K562 (cell line): ENCODE results near the gene PAX5.

Source experiments
- BRD4 ChIP-seq: fragments of 200-600 bp; sonication (generic); IDR thresholded peaks from 2 replicates; pipeline ENCODE4 v1.6.1; 2017; ENCODE audit warnings: inconsistent platforms
- CBX2 ChIP-seq: fragments of 200-600 bp; sonication (generic); IDR thresholded peaks from one replicate; pipeline ENCODE4 v1.6.1; 2012; ENCODE audit warnings: mild to moderate bottlenecking, low read length, inconsistent platforms; ENCODE audit not compliant: insufficient read depth, poor library complexity, severe bottlenecking
- CTCF ChIP-seq, 3 experiments: IDR thresholded peaks in 2 of 3; conservative IDR thresholded peaks in 1 of 3; 2 replicates each; pipeline ENCODE4 v1.5.1; 2011 to 2012; ENCODE audit warnings: low read length in 3 of 3, mild to moderate bottlenecking in 3 of 3, control low read depth in 2 of 3, improper control_type of control experiment in 1 of 3, inconsistent platforms in 1 of 3, low read depth in 1 of 3, mixed read lengths in 1 of 3, moderate library complexity in 1 of 3; ENCODE audit not compliant: insufficient read depth in 2 of 3
- EP300 ChIP-seq: IDR thresholded peaks from 2 replicates; pipeline ENCODE4 v1.6.1; 2012; ENCODE audit warnings: low read length, improper control_type of control experiment
- TARDBP ChIP-seq: fragments of 450-650 bp; IDR thresholded peaks from 2 replicates; pipeline ENCODE4 v1.6.1; 2016
- ZNF318 ChIP-seq, 2 experiments: fragments of 450-650 bp; IDR thresholded peaks; 2 replicates each; pipeline ENCODE4 v1.6.1; 2016; ENCODE audit warnings: mild to moderate bottlenecking in 2 of 2, borderline replicate concordance in 1 of 2, low read depth in 1 of 2, moderate library complexity in 1 of 2
- TF ChIP-seq, protein P1 (sequence below): sonication (generic); formaldehyde crosslinking; IDR thresholded peaks from 2 replicates; pipeline ENCODE4 v1.8.1; 2023; ENCODE audit warnings: mild to moderate bottlenecking, missing genetic modification reagents, moderate library complexity
- TF ChIP-seq, protein P2 (sequence below): fragments of 250-450 bp; sonication (Bioruptor Pico); IDR thresholded peaks from 2 replicates; pipeline ENCODE4 v1.5.0; 2022; ENCODE audit warnings: mild to moderate bottlenecking
- TF ChIP-seq, protein P3 (sequence below): IDR thresholded peaks from 3 replicates; pipeline ENCODE4 v1.6.1; 2011; ENCODE audit warnings: borderline replicate concordance, mild to moderate bottlenecking; ENCODE audit not compliant: insufficient read length, insufficient read depth

GRCh38 chr9:36878986-36879982, 154.8 kb downstream of the PAX5 start:
- TF ChIP-seq CTCF (IDR thresholded peaks at IDR 0.05 in 2 of 3, conservative IDR thresholded peaks at IDR 0.05 in 1 of 3; ENCODE audit: insufficient read depth in 2 of 3, low read depth in 1 of 3, low read length in 3 of 3) (no peak), CBX2 (no peak), TARDBP (no peak), EP300 (no peak), BRD4 (no peak), ZNF318 (IDR thresholded peaks at IDR 0.05; ENCODE audit: borderline replicate concordance in 1 of 2, low read depth in 1 of 2) (no peak)
- TF ChIP-seq, protein P1, sequence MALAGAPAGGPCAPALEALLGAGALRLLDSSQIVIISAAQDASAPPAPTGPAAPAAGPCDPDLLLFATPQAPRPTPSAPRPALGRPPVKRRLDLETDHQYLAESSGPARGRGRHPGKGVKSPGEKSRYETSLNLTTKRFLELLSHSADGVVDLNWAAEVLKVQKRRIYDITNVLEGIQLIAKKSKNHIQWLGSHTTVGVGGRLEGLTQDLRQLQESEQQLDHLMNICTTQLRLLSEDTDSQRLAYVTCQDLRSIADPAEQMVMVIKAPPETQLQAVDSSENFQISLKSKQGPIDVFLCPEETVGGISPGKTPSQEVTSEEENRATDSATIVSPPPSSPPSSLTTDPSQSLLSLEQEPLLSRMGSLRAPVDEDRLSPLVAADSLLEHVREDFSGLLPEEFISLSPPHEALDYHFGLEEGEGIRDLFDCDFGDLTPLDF (CRISPR knock-in tag) = no peak
- TF ChIP-seq, protein P2, sequence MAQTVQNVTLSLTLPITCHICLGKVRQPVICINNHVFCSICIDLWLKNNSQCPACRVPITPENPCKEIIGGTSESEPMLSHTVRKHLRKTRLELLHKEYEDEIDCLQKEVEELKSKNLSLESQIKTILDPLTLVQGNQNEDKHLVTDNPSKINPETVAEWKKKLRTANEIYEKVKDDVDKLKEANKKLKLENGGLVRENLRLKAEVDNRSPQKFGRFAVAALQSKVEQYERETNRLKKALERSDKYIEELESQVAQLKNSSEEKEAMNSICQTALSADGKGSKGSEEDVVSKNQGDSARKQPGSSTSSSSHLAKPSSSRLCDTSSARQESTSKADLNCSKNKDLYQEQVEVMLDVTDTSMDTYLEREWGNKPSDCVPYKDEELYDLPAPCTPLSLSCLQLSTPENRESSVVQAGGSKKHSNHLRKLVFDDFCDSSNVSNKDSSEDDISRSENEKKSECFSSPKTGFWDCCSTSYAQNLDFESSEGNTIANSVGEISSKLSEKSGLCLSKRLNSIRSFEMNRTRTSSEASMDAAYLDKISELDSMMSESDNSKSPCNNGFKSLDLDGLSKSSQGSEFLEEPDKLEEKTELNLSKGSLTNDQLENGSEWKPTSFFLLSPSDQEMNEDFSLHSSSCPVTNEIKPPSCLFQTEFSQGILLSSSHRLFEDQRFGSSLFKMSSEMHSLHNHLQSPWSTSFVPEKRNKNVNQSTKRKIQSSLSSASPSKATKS (CRISPR knock-in tag) = no peak
- TF ChIP-seq, protein P3, sequence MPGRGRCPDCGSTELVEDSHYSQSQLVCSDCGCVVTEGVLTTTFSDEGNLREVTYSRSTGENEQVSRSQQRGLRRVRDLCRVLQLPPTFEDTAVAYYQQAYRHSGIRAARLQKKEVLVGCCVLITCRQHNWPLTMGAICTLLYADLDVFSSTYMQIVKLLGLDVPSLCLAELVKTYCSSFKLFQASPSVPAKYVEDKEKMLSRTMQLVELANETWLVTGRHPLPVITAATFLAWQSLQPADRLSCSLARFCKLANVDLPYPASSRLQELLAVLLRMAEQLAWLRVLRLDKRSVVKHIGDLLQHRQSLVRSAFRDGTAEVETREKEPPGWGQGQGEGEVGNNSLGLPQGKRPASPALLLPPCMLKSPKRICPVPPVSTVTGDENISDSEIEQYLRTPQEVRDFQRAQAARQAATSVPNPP = no peak
